Left lung (tissue), 10 donors: Measurements from ENCODE around the gene ITPR2. TPM values are rescaled to one million over a fixed set of nuclear protein-coding genes. Genes with fewer than 3 reads are reported as not detected.

Experiments used
- ATAC-seq: fragments of 200-7000 bp; cut with Tn5 transposase; one replicate; pipeline ENCODE4 v1.9.1; 2020; ENCODE audit warnings: moderate library complexity
- DNase-seq, 4 donors: peaks; one replicate each; pipeline ENCODE4 v3.0.0-alpha.2; 2013 to 2020
- H3K27ac ChIP-seq, 2 donors: fragments of 200-600 bp; sonication (generic) in 1 of 2; one replicate each; pipeline versions ENCODE4 v1.5.0 to v1.8.0; 2020 to 2021
- H3K27me3 ChIP-seq, 2 donors: fragments of 200-600 bp; sonication (generic) in 1 of 2; one replicate each; pipeline versions ENCODE4 v1.5.0 to v1.8.0; 2020 to 2021
- H3K36me3 ChIP-seq, 2 donors: fragments of 200-600 bp; sonication (generic) in 1 of 2; one replicate each; pipeline versions ENCODE4 v1.5.0 to v1.8.0; 2020 to 2021
- H3K4me1 ChIP-seq, 2 donors: fragments of 200-600 bp; one replicate each; pipeline ENCODE4 v1.8.0; 2021
- H3K4me3 ChIP-seq, 2 donors: fragments of 200-600 bp; sonication (generic) in 1 of 2; one replicate each; pipeline versions ENCODE4 v1.5.0 to v1.8.0; 2020 to 2021; ENCODE audit warnings: mild to moderate bottlenecking in 1 of 2
- H3K9me3 ChIP-seq, 2 donors: fragments of 200-600 bp; sonication (generic) in 1 of 2; one replicate each; pipeline versions ENCODE4 v1.5.0 to v1.8.0; 2020 to 2021
- CTCF ChIP-seq, 2 donors: fragments of 200-600 bp; sonication (generic) in 1 of 2; IDR thresholded peaks; one replicate each; pipeline versions ENCODE4 v1.5.0 to v1.8.0; 2021; ENCODE audit warnings: antibody characterized with exemption in 2 of 2
- intact Hi-C, 2 donors: fragments of 100-400 bp; cut with DNase I; formaldehyde crosslinking; loops; one replicate each; pipeline versions ENCODE4 v1.11.2 to v1.14.2; 2022
- polyA plus RNA-seq, 6 donors: library from polyadenylated mRNA; unstranded; fragments of 120-200 nt; gene quantifications; one replicate each; pipeline ENCODE4 v1.2.1, GENCODE V29; 2013; ENCODE audit not compliant: insufficient read length in 6 of 6
- total RNA-seq, 2 donors: library from RNA; stranded (reverse); fragmentation: NEBNext Ultra II Directional; extraction: Animal tissue kit (Norgen Biotek cat#: 25700); gene quantifications; one replicate each; pipeline ENCODE4 v1.2.1, GENCODE V29; 2021
- donor health status: DM: no; HTN: yes; CAD: no.
- donor health status: DM: no; HTN: no; CAD: no.

The ITPR2 gene
- total and polyA plus RNA-seq, 8 donors: 5.5 to 67.8 (median 7.5) TPM

- TF ChIP-seq CTCF (IDR thresholded peaks at IDR 0.05): no peak
- no peak for ATAC-seq
- no peak for DNase-seq
- Histone ChIP-seq H3K4me1 (peaks cover 5 to 30% of the 10 kb centered on the region in 2 donors), H3K4me3 (no peak overlapping the region), H3K27me3 (no peaks in the 10 kb centered on the region), H3K36me3 (no peaks in the 10 kb centered on the region), H3K9me3 (no peaks in the 10 kb centered on the region), H3K27ac (no peak overlapping the region)
- intact Hi-C loops: no loop called here
Observed at GRCh38 chr12:26807292-26807691, 25.7 kb downstream of the ITPR2 start.

GRCh38 chr12:26806556-26806955 is 26.4 kb downstream of the ITPR2 start:
- TF ChIP-seq CTCF (IDR thresholded peaks at IDR 0.05): no peak
- H3K27ac ChIP-seq: no peak overlapping the region
- H3K4me3 ChIP-seq: no peak overlapping the region
- H3K27me3 ChIP-seq: no peaks in the 10 kb centered on the region
- intact Hi-C loops: no loop called here
- no peaks in the 10 kb centered on the region for H3K36me3 ChIP-seq
- no peak for ATAC-seq
- H3K4me1 ChIP-seq: peaks cover 5 to 30% of the 10 kb centered on the region in 2 donors
- no peaks in the 10 kb centered on the region for H3K9me3 ChIP-seq
- DNase-seq: no peak

GRCh38 chr12:26805401-26805971 is 27.5 kb downstream of the ITPR2 start:
- no peaks in the 10 kb centered on the region for H3K27me3 ChIP-seq
- H3K9me3 ChIP-seq: no peaks in the 10 kb centered on the region
- no peak overlapping the region for H3K4me3 ChIP-seq
- TF ChIP-seq CTCF (IDR thresholded peaks at IDR 0.05): no peak
- ATAC-seq (no peak), DNase-seq (no peak)
- peaks cover 0 to 4% of the 10 kb centered on the region in 2 donors for H3K36me3 ChIP-seq
- H3K4me1 ChIP-seq: peaks cover 5 to 27% of the 10 kb centered on the region in 2 donors
- intact Hi-C loops: no loop called here
- H3K27ac ChIP-seq: no peak overlapping the region

GRCh38 chr12:26803552-26803951 is 29.4 kb downstream of the ITPR2 start:
- intact Hi-C loops: no loop called here
- DNase-seq: no peak
- ATAC-seq: peak; percentile 27
- peaks cover 5 to 26% of the 10 kb centered on the region in 2 donors for H3K4me1 ChIP-seq
- no peaks in the 10 kb centered on the region for H3K27me3 ChIP-seq
- peak overlapping the region in 1 of 2 donors; percentile 16 for H3K27ac ChIP-seq
- H3K36me3 ChIP-seq: peaks cover 0 to 4% of the 10 kb centered on the region in 2 donors
- H3K4me3 ChIP-seq: no peak overlapping the region
- no peak for TF ChIP-seq CTCF (IDR thresholded peaks at IDR 0.05)
- H3K9me3 ChIP-seq: no peaks in the 10 kb centered on the region

- no peaks in the 10 kb centered on the region for H3K9me3 ChIP-seq
- H3K4me1 ChIP-seq: peaks cover 5 to 35% of the 10 kb centered on the region in 2 donors
- H3K36me3 ChIP-seq: peaks cover 0 to 4% of the 10 kb centered on the region in 2 donors
- ATAC-seq (no peak), DNase-seq (no peak)
- H3K4me3 ChIP-seq: no peak overlapping the region
- TF ChIP-seq CTCF (IDR thresholded peaks at IDR 0.05): no peak
- intact Hi-C loops: no loop called here
- no peak overlapping the region for H3K27ac ChIP-seq
- no peaks in the 10 kb centered on the region for H3K27me3 ChIP-seq
Observed at GRCh38 chr12:26801486-26801885, 31.5 kb downstream of the ITPR2 start.
